GM18858 (cell line): Measurements from ENCODE around the gene PLD6.
"Not testable (repeated sequence)": the region's sequence is repeated elsewhere in the genome, so short reads cannot be mapped to it uniquely, and the experiment has no call there.

Source experiments
- ATAC-seq: cut with Tn5 transposase; IDR thresholded peaks from one replicate; pipeline ENCODE4 v1.9.1; 2021; ENCODE audit not compliant: unreplicated experiment

The PLD6 gene, protein sequence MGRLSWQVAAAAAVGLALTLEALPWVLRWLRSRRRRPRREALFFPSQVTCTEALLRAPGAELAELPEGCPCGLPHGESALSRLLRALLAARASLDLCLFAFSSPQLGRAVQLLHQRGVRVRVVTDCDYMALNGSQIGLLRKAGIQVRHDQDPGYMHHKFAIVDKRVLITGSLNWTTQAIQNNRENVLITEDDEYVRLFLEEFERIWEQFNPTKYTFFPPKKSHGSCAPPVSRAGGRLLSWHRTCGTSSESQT

DNA sequence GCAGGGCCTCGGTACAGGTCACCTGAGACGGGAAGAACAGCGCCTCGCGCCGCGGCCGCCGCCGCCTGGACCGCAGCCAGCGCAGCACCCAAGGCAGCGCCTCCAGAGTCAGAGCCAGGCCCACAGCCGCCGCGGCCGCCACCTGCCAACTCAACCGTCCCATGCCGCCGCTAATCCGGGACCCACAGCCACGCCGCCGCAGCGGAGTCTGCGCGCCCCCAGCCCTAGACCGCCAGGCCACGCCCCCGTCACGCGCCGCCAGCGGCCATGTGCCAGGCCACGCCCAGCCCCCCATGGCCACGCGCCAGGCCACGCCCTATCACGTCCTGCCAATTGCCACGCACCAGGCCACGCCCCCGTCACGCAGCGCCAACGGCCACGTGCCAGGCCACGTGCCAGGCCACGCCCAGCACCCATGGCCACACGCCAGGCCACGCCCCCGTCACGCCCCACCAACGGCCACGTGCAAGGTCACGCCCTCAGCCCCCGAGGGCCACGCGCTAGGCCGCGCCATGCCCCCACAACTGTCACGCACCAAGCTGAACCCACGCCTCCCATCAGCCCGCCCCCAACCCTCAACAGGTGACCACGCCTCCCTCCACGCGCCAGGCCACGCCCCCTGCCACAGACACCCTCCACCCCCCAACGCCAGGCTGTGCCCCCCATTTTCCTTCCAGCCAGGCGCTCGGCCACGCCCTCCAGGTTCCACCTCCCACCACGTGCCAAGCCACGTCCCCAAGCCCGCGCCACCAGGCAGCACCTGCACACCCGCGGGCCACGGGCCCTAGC is at the start of gene PLD6:
Gene PLD6, minus strand, starts transcription at position 210 of the 789 bp plus-strand sequence. Its CDS starts 47 bp downstream, at position 163.
- peak; percentile 31 for ATAC-seq

GRCh38 chr17:17255689-17256088 is 49.6 kb upstream of the PLD6 start:
- ATAC-seq: not testable (repeated sequence)

- no peak for ATAC-seq
Measured at GRCh38 chr17:17254036-17254435, 47.9 kb upstream of the PLD6 start.

DNA sequence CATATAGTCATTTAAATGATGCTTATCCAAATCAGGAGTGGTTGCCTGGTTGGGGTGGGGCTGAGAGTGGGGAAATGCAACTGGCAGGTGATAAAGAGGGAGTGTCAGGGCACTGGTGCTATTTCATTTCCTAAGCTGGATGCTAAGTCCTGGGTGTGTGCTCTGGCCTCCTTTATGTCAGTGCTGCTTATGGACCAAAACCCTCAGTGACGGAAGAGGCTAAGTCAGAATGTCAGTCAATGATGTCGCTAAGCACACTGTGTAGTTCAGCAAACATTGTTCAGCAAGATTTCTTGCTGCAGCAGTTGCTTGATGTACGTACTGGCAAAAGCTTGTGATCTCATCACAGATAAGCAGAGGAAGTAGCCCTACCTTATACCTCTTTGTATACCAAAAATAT is 47.3 kb upstream of the PLD6 start:
- no peak for ATAC-seq

- no peak for ATAC-seq
Measured at GRCh38 chr17:17252149-17252661, 46.1 kb upstream of the PLD6 start.

- no peak for ATAC-seq
Measured at GRCh38 chr17:17246879-17247278, 40.7 kb upstream of the PLD6 start.

DNA sequence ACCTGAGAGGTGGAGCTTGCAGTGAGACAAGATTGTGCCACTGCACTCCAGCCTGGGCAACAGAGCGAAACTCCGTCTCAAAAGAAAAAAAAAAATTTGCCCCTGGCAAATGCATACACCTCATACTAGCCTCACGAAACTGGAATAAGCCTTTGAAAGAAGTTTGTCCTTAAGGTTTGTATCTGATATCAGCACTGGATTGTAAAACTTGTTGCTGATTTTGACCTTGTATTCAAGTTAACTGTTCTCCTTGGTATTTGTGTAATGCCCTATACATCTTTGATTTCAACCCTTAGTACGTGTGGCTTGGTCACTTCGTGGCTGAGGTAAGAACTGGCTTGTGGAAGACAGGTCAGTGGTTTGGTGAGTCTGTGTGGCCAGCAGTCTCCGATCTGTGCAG is 37.0 kb upstream of the PLD6 start:
- ATAC-seq: no peak

DNA sequence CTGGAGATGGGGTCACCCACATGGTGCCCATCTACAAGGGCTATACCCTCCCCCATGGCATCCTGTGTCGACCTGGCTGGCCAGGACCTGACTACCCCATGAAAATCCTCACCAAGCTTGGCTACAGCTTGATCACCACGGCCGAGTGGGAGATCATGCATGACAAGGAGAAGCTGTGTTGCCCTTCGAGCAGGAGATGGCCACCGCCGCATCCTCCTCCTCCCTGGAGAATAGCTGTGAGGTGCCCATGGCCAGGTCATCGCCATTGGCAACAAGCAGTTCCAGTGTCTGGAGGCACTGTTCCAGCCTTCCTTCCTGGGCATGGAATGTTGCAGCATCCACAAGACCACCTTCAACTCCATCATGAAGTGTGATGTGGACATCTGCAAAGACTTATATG is 36.1 kb upstream of the PLD6 start:
- ATAC-seq: no peak

- ATAC-seq: no peak
Measured at GRCh38 chr17:17241656-17242055, 35.5 kb upstream of the PLD6 start.

DNA sequence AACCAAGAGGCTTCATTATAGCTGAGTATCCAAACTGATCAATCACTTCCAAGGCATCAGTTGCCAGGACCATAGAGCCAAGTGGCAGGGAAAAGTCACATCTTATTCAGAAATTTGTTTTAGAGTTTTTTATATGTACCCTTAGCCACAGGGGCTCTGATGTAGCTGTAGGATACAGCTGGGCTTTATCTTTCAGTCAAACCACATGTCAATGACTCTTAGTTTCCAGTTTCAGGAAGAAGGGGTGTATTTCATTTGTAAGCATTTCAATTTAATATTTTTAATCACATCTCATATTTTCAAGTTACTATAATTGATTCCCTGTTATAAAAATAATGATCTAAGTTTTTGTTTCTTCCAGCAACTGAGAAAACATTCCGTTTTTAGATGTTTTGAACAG is 33.7 kb upstream of the PLD6 start:
- ATAC-seq: no peak

DNA sequence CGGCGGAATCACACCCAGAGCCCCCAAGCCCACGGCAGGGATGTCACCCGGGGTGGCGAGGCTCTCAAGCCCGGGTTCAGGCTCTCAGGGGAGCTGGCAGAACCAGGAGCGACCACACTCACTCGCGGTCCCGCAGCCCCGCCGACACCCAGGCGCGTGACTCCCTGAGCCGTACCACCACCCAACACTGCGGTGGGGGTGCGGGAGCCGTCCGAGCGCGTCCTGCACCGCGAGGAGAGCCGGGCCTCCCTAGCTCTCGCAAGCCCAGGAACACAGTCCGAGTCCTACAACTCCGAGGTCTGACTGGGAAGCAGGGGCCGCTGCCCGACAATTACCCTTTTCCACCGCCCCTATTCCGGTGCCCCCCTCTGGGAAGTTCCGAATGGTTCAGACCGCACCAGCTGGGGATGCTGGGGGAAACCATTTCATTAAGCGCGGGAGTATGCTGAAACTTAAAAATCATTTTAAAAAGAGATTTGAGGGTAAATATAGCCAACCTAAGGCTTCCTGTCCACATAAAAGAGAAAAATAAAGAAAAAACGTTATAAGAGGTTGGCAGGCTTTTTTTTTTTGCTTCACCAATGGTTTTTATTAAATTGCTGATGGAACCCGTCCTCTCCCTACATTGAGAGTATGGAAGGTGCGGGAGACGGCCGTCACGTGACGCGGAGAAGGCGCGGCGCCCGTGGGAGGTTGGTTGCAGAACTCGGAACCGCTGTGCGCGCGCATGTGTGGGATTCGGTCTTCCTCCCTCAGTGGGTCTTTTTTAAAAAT is 31.1 kb upstream of the PLD6 start, which contains the start of gene FLCN:
Gene FLCN, minus strand, starts transcription at position 143 of the 774 bp plus-strand sequence. CDS start 9,031 bp downstream, outside the sequence.
- peak; percentile 49 for ATAC-seq

- ATAC-seq: peak; percentile 11
Measured at GRCh38 chr17:17236295-17237025, 30.3 kb upstream of the PLD6 start.

GRCh38 chr17:17235212-17236174 is 29.4 kb upstream of the PLD6 start:
- ATAC-seq: no peak

GRCh38 chr17:17232303-17232621 is 26.1 kb upstream of the PLD6 start:
- no peak for ATAC-seq

DNA sequence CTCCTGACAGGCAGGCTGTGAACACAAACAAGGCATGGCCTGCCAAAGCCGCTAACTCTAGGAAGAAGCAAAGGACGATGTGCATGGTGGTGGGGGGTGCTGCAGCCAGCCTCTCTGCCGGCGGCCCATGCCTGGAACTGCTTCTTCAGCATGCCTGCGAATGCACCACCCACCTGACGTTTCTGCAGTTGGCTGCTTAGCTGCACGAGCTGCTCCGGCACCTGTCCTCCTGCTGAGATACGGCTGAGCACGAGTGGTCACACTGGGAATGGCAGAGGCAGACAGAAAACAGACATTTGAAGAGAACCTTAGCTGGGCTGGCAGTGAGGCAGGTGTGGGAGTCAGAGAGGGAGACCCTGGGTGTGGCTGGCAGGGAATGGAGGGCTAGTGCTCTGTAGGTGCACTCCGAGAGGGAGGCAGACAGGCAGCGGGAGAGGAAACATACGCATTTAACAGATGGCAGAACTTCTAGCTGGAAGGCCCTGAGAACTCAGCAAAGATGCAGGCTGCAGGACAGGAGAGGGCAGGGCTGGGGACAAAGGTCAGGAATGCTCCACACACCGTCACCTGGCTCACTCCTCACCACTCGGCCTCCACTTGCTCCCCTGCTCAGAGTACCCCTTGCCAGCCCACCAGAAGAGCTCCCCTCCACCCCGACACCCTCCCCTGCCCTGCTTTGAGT is 25.6 kb upstream of the PLD6 start:
- no peak for ATAC-seq

DNA sequence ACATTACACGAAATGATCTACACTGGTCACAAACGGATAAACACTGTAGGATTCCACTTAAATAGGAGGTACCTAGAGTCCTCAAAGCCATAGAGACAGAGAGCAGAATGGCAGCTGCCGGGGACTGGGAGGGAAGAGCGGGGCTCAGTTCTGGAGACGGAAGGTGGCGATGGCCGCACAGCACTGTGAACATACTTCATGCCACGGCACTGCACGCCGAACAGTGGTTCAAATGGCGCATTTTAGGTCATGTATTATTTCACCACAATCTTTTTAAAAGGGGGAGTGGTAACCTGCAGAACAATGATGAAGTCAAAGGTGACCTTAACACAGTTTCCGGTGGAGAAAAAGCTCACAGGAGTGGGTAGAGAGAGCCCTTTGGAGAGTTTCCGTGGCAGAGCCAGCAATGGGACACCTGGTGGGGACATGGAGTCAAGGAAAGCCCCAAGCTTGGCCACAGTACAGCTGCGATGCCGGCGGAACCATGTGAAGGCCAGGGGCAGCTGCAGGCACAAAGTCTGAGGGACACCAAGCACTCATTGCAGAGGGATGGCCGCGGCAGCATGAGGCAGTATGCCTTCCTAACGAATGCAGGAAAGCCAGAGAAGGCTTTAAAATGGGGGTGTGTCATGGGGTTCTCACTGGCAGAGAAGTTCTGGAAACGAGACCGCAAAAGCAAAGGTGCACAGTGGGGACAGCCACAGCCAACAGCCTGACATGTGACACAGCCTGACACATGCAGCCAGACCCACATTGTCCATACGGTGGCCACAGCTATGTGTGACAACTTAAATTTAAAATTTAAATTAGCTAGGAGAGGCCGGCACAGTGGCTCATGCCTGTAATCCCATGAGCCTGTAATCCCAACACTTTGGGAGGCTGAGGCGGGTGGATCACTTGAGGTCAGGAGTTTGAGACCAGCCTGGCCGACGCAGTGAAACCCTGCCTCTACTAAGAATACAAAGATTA is 23.6 kb upstream of the PLD6 start:
- no peak for ATAC-seq

GRCh38 chr17:17228521-17229279 is 22.6 kb upstream of the PLD6 start:
- no peak for ATAC-seq
